ENCODE data around the gene PTPMT1. TPM values are rescaled to one million over a fixed set of nuclear protein-coding genes. Genes with fewer than 3 reads are reported as not detected.

Gene PTPMT1, protein sequence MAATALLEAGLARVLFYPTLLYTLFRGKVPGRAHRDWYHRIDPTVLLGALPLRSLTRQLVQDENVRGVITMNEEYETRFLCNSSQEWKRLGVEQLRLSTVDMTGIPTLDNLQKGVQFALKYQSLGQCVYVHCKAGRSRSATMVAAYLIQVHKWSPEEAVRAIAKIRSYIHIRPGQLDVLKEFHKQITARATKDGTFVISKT
- total RNA-seq (2022; extraction: Qiagen RNA extraction; ENCODE audit: low read depth) = 56.7 to 76.1 TPM (median 72.6 TPM) in 5 replicates

DNA sequence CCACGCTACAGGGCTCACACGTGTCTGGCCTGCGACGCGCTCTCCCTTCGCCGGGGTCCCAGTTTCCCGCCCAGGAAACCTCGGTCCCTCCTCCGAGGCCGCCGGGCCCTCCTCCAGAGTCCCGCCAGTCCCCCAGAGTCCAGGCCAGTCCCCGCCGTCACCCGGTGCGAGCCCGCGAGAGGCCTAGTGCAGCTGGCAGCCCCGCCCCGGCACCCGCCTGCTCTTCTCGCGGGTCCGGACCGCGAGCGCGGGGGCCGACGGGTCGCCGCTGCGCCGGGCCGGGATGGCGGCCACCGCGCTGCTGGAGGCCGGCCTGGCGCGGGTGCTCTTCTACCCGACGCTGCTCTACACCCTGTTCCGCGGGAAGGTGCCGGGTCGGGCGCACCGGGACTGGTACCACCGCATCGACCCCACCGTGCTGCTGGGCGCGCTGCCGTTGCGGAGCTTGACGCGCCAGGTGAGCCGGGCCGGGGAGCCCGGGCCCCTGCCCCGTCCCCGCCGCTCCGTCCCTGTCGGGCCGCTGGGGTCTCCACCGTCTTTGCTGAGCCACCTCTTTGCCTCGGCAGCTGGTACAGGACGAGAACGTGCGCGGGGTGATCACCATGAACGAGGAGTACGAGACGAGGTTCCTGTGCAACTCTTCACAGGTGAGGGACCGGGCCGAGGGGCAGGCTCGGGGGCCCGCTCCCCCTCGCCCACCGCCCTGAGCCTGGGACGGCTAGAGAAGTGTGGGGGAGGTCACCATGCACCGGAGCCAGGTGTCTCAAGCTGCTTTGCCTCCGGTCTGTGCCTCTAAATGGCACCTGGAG is at the start of gene PTPMT1:
PTPMT1 (plus strand) TSS at position 260 of the 809 bp plus-strand sequence; CDS start at position 284, 24 bp downstream.

DNA sequence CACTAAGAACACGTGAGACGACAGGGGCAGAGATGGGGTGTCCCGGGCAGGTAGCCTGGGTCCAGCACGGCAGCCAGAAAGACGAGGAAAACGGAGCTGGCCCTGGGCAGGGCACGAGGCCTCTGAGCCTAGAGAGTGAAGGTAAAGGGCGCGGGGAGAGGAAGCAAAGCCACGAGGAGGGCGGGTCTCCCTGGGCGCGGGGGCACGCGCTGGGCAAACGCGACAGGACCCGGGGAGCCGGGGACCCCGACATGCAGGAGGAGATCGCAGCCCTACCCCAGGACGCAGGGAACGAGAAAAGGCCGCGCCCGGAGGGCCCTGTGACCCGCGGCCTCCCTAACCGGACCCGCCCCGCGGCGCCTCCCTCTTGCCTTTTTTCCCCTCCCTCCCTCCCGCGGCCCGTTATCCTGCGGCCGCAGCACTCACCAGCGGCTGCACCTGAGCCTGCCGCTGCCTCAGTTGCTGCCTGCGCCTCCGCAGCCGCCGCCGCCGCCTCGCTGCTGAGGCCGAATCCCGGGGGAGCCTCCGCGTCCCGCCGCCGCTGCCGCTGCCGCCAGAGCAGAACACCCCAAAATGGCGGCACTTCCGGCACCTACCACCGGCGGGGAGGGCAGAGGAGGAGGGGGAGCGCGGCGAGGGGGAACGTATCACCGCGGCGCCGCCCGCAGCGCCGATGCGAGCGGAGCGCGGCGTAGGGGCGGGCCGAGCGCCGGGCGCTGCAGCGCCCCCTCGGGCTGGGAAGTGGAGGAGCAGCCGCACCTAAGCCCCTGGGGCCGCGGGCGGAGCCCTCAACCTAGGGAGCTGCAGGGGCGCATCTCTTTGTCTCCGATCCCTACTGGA is 12.6 kb upstream of the PTPMT1 start, which contains the start of gene CELF1:
CELF1 (minus strand) TSS at position 567 of the 840 bp plus-strand sequence. CDS start 53,609 bp downstream, outside the sequence.

DNA sequence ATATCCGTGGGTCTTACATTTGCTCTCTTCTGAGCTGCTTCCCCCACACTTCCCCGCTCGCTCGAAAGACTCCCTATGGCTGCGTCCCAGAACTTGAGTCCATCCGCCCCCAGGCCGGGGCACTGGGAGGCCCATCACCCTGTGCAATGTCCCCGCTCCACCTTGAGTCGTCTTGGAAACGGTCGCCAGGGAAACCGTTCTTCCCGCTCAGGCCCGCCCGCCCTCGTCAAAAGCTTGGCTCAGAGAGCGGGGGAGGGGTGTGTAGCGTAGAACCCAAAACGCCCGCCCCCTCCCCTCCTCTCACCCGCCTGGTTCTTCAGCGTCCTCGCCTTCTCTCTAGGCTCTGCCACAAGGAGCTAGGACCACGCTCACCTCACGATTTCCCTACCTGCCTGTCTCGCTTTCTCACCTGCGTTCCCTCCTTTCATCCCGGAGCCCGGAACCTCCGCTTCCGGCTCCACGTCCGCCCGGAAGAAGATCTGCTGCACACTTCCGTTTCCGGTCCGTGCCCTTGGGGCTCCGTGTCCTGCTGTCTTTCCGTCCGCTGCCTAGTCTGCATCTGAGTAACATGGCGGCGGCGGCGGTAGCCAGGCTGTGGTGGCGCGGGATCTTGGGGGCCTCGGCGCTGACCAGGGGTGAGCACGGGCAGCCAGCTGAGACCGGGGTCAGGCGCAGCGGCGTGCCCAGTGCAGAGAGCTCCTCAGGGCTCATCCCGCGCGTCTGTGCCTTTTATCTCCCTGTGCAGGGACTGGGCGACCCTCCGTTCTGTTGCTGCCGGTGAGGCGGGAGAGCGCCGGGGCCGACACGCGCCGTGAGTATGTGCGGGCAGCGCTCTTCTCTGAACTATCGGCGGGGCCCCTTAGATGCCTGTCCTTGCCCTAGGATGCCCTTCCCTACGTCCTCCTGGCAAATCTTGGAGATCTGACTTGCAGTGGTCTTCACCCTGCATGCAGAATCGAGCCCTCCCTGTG is 13.4 kb downstream of the PTPMT1 start, which contains the start of the genes KBTBD4 and NDUFS3:
KBTBD4 (minus strand) TSS at position 447 of the 971 bp plus-strand sequence; CDS start at position 428, 19 bp downstream.
NDUFS3 (plus strand) TSS at position 551 of the 971 bp plus-strand sequence; CDS start at position 569, 18 bp downstream.

DNA sequence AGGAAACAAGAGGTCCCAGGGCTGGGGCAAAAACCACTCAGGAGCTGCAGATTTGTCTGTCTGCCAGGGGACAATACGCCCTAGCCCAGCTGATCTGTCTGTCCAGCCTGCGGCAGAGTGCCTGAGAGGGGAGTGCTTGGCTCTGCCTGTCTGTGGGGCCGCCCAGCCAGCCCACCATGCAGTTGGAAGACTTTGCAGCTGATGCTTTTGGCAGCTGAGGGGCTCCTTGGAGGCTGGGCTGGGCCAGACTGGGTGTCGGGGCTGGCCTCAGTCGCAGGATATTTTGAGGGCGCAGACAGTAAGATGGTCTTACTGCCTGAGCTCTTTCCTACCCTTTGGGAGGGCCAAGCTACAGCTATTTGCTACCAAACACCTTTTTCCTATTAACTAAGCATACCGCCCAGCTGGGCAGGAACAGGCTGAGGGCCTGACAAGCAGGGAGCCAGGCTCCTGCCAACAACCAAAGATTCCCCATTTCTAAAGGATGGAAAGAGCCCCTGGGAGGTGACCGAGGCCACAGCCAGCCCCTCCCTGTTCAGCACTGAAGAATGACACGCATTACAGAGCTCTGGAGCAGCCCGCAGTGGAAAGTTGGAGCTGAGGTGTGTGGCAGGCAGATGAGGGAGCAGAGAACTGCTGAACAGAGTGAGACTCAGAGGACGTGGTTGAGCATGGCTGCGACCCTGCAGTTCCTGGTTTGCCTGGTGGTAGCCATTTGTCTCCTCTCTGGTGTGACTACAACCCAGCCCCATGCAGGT is 20.9 kb downstream of the PTPMT1 start, which contains the start of gene FAM180B:
FAM180B (plus strand) TSS at position 581 of the 758 bp plus-strand sequence; CDS start at position 672, 91 bp downstream.

DNA sequence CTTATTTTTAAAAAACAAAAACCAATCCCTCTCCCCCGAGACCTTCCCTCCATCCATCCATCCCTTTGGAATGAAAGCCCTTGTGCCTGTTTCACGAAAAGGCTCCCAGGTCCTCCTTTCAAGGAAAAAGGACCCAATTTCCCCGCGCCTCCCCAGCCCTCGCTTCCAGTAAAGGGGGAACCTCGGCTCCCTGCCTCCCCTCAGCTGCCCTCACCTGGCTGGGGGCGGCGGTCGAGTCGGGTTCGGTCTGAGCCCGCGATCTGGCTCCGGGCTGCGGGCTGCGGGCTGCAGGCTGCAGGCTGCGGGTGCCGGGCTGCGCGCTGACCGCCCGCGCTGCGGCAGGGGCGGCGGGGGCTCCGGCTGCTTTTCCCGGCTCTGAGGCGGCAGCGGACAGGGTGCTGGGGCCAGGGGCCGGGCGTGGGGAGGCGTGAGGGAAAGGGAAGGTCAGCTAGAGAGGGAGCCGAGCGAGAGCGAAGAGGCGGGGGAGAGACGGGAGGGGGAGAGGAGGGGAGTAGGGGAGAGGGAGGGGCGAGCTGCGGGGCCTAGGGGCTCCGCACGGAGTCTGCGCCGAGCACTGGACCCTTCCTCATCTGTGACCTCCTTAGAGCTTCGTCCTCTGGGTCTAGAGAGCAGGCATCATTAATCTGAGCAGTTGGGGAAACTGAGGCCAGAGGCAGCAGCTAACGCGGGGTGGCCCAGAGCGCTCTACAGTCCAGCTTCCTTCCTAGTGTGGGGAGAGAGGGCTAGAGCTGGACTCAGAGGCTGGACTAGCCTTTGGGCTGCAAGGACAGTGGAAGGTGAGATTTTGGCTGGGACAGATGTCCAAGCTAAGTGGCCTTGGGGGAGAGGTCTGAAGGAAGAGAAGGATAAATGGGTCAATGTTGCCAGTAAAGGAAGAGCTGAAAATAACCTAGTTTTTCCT is 28.8 kb downstream of the PTPMT1 start, which contains the start of gene C1QTNF4:
C1QTNF4 (minus strand) TSS at position 478 of the 922 bp plus-strand sequence. CDS start 3,601 bp downstream, outside the sequence.

Other genes starting within 250 kb of the PTPMT1 start
- 0.06 to 0.09 TPM (median 0.07 TPM) in 5 replicates for gene MYBPC3, start 212.9 kb upstream of the PTPMT1 start, total RNA-seq (2022; extraction: Qiagen RNA extraction; ENCODE audit: low read depth)
- 0.32 TPM in 1 of 5 replicates, not detected in the others for gene SPI1, start 187.1 kb upstream of the PTPMT1 start, total RNA-seq (2022; extraction: Qiagen RNA extraction; ENCODE audit: low read depth)
- 25.8 to 59.6 TPM (median 49.6 TPM) in 5 replicates for gene SLC39A13, start 157.0 kb upstream of the PTPMT1 start, total RNA-seq (2022; extraction: Qiagen RNA extraction; ENCODE audit: low read depth)
- 186 to 247 TPM (median 201 TPM) in 5 replicates for gene PSMC3, start 139.2 kb upstream of the PTPMT1 start, total RNA-seq (2022; extraction: Qiagen RNA extraction; ENCODE audit: low read depth)
- 0.46 TPM in 1 of 5 replicates, not detected in the others for gene RAPSN, start 116.5 kb upstream of the PTPMT1 start, total RNA-seq (2022; extraction: Qiagen RNA extraction; ENCODE audit: low read depth)
- 38.6 to 58.5 TPM (median 45.5 TPM) in 5 replicates for gene CELF1, start 12.5 kb upstream of the PTPMT1 start, total RNA-seq (2022; extraction: Qiagen RNA extraction; ENCODE audit: low read depth)
- 17.8 to 21.2 TPM (median 19.9 TPM) in 5 replicates for gene KBTBD4, start 13.4 kb downstream of the PTPMT1 start, total RNA-seq (2022; extraction: Qiagen RNA extraction; ENCODE audit: low read depth)
- 106 to 151 TPM (median 125 TPM) in 5 replicates for gene NDUFS3, start 13.5 kb downstream of the PTPMT1 start, total RNA-seq (2022; extraction: Qiagen RNA extraction; ENCODE audit: low read depth)
- gene FAM180B, start 21.1 kb downstream of the PTPMT1 start, total RNA-seq (2022; extraction: Qiagen RNA extraction; ENCODE audit: low read depth) = 0.33 TPM in 1 of 5 replicates, not detected in the others
- gene C1QTNF4, start 28.8 kb downstream of the PTPMT1 start, total RNA-seq (2022; extraction: Qiagen RNA extraction; ENCODE audit: low read depth) = 0.23 TPM in 1 of 5 replicates, not detected in the others
- 118 to 149 TPM (median 137 TPM) in 5 replicates for gene MTCH2, start 77.0 kb downstream of the PTPMT1 start, total RNA-seq (2022; extraction: Qiagen RNA extraction; ENCODE audit: low read depth)
- 0.81 to 2.4 TPM (median 1.7 TPM) in 5 replicates for gene AGBL2, start 149.8 kb downstream of the PTPMT1 start, total RNA-seq (2022; extraction: Qiagen RNA extraction; ENCODE audit: low read depth)
- gene FNBP4, start 201.7 kb downstream of the PTPMT1 start, total RNA-seq (2022; extraction: Qiagen RNA extraction; ENCODE audit: low read depth) = 44.9 to 81.0 TPM (median 52.1 TPM) in 5 replicates

Measured in A549 treated with ZK216348 at 1 μM for 4 hours (cell line).